ENCODE measurements around the gene MEGF10.

GRCh38 chr5:127396490-127397155, 106.0 kb downstream of the MEGF10 start:
- TF ChIP-seq POLR2A (IDR thresholded peaks at IDR 0.05; ENCODE audit: low read depth, low read length) = no peak
- TF ChIP-seq POLR2AphosphoS5 (IDR thresholded peaks at IDR 0.05; ENCODE audit: low read depth, low read length) = no peak
- TF ChIP-seq TAF1 (IDR thresholded peaks at IDR 0.05; ENCODE audit: borderline replicate concordance, low read depth, low read length) = no peak

All from GM12892 (cell line).